GM21528 (cell line): ENCODE measurements around the gene FGF4.

Source experiments
- ATAC-seq: cut with Tn5 transposase; IDR thresholded peaks from one replicate; pipeline ENCODE4 v1.9.1; 2021; ENCODE audit warnings: mild to moderate bottlenecking, moderate library complexity; ENCODE audit not compliant: unreplicated experiment, low FRiP score

FGF4 gene

GRCh38 chr11:69730500-69730899, 44.6 kb downstream of the FGF4 start:
- no peak for ATAC-seq

GRCh38 chr11:69729252-69729651, 45.9 kb downstream of the FGF4 start:
- no peak for ATAC-seq

- ATAC-seq: no peak
Measured at GRCh38 chr11:69727266-69727665, 47.9 kb downstream of the FGF4 start.

DNA sequence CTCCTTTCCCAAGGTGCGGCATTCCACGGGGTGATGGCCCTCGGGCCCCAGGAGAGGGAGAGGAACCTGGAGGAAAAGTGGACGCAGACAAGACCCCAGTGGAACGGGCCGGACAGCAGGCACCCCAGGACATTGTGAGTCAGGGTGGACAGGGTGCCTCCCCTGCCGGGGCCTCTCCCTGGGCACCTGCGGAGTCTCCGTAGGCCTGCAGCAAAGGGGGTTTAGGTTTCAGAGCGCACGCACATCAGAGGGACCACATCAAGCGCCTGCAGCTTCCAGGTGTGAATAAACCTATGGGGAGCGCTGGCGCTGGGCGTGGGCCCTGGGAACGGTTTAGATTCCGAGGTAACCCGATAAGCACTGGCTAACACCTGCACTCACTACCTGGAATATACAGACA, 48.7 kb downstream of the FGF4 start:
- no peak for ATAC-seq

GRCh38 chr11:69726019-69726418, 49.1 kb downstream of the FGF4 start:
- ATAC-seq: no peak

DNA sequence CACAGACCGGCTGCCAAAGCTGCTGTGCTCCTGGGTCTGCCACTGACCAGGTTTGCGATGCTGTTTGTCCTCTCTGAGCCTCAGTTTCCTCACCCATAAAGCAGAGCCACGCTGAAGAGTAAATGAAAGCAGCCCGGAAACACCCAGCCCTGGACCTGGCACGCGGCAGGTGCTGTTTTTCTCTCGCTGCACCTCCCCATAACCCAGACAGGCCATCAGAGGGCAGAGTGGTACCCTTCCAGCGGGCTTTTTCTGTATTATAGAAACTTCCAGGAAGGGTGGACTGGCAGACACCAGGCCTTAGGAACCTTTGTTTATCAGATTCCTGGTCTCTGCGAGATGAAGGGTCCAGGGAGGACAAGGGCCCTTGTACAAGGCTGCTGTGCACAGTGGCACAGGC, 53.4 kb downstream of the FGF4 start:
- ATAC-seq: no peak

DNA sequence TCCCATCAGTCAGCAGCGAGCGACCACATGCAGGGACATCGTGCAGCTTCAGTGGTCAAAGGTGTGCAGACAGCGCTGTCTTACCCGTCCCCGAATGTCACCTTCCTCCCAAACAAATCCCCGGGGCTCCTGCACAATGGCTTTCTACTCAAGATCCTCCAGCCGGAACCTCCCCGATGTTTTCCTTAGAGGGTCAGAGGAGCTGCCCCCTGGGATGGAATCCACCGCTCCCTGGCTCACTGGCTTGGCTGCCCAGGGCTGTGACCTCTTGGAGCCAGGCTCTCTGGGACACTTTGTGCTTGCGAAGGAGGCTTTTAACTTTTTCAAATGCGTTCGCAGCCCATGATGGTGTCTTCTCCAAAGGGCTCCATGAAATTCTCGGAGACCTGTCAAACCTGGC, 54.0 kb downstream of the FGF4 start:
- no peak for ATAC-seq
